ENCODE results near the gene AGXT2. TPM values are rescaled to one million over a fixed set of nuclear protein-coding genes. Genes with fewer than 3 reads are reported as not detected.

AGXT2 gene
- total and polyA plus RNA-seq, 2 of the 13 experiments (the other 11 are each of a cell fraction or from before 2014, with no cell fraction given): 0.04 to 0.13 TPM

GRCh38 chr5:34957857-34958690, 89.7 kb downstream of the AGXT2 start (continued):
- TF ChIP-seq HMG20B (CRISPR knock-in tag; conservative IDR thresholded peaks at IDR 0.05) (no peak), CTCF (CRISPR knock-in tag; IDR thresholded peaks at IDR 0.05) (peak; percentile 67), TBX3 (IDR thresholded peaks at IDR 0.05; ENCODE audit: borderline replicate concordance) (no peak), FOSL2 (CRISPR knock-in tag; IDR thresholded peaks at IDR 0.05) (no peak), ZSCAN29 (CRISPR knock-in tag; conservative IDR thresholded peaks at IDR 0.05) (no peak), MXI1 (IDR thresholded peaks at IDR 0.05; ENCODE audit: borderline replicate concordance, low read depth, low read length) (no peak), IRF2 (CRISPR knock-in tag; IDR thresholded peaks at IDR 0.05) (no peak), ATF5 (CRISPR knock-in tag; IDR thresholded peaks at IDR 0.05; ENCODE audit: low read depth) (no peak), ISX (CRISPR knock-in tag; conservative IDR thresholded peaks at IDR 0.05) (0 out of 2 replicates have a peak, but pooled peaks have one; percentile 53), ARID5B (CRISPR knock-in tag; IDR thresholded peaks at IDR 0.05) (no peak), FOXJ3 (CRISPR knock-in tag; IDR thresholded peaks at IDR 0.05; ENCODE audit: borderline replicate concordance) (0 out of 2 replicates have a peak, but pooled peaks have one; percentile 21), HNF1B (CRISPR knock-in tag; IDR thresholded peaks at IDR 0.05) (no peak), RBM22 (optimal IDR thresholded peaks at IDR 0.05; ENCODE audit: low read length) (no peak), SMC3 (IDR thresholded peaks at IDR 0.05; ENCODE audit: low read length) (peak; percentile 36; the same call in 1 of the 2 replicates), ZBTB43 (CRISPR knock-in tag; conservative IDR thresholded peaks at IDR 0.05) (no peak), U2AF1 (optimal IDR thresholded peaks at IDR 0.05; ENCODE audit: low read depth, low read length) (no peak), ZBTB3 (CRISPR knock-in tag; IDR thresholded peaks at IDR 0.05; ENCODE audit: borderline replicate concordance, low read depth) (no peak), MTF1 (CRISPR knock-in tag; IDR thresholded peaks at IDR 0.05) (no peak), U2AF2 (IDR thresholded peaks at IDR 0.05; ENCODE audit: low read depth, low read length) (no peak), MED8 (CRISPR knock-in tag; IDR thresholded peaks at IDR 0.05; ENCODE audit: insufficient replicate concordance) (no peak)
